ENCODE results near the gene CREB5. TPM values are rescaled to one million over a fixed set of nuclear protein-coding genes. Genes with fewer than 3 reads are reported as not detected.

CREB5 gene
- polyA plus RNA-seq, 1 donor from 2014 or later, result 3.7 TPM

DNA sequence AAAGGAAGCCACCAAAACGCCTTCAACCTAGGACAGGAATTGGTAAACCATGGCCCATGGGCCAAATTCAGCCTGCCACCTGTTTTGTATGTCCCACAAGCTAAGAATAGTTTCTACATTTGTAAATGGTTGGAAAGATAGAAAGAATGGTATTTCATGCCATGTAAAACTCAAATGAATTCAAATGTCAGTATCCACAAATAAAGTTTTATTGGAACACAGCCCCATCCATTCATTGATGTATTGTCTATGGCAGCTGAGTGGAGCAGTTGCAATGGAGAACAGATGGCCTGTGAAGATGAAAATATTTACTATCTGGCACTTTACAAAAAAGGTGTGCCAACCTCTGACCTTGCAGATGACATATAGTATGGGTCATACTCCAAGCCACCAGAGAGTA lies 236.9 kb downstream of the CREB5 start:
- Histone ChIP-seq H3K4me3 (ENCODE audit: low read length) (no peak overlapping the region), H3K4me2 (ENCODE audit: low read length) (no peak overlapping the region), H3K9ac (ENCODE audit: low read length) (no peak overlapping the region), H3K9me3 (ENCODE audit: low read length) (no peaks in the 10 kb centered on the region), H3K27ac (ENCODE audit: low read length) (no peak overlapping the region), H3F3A (ENCODE audit: insufficient read depth, low read length, poor library complexity, severe bottlenecking) (no peaks in the 10 kb centered on the region), H3K36me3 (ENCODE audit: insufficient read depth, low read length) (no peaks in the 10 kb centered on the region), H3K9me2 (ENCODE audit: insufficient read depth, low read length) (no peaks in the 10 kb centered on the region), H4K20me1 (ENCODE audit: insufficient read depth) (no peaks in the 10 kb centered on the region), H3K79me2 (replicated peaks; ENCODE audit: insufficient read depth, low read length) (no peaks in the 10 kb centered on the region), H2AFZ (ENCODE audit: low read depth, low read length) (no peak overlapping the region), H3K27me3 (ENCODE audit: insufficient read depth, low read depth, low read length) (no peaks in the 10 kb centered on the region)
- TF ChIP-seq, protein P1, sequence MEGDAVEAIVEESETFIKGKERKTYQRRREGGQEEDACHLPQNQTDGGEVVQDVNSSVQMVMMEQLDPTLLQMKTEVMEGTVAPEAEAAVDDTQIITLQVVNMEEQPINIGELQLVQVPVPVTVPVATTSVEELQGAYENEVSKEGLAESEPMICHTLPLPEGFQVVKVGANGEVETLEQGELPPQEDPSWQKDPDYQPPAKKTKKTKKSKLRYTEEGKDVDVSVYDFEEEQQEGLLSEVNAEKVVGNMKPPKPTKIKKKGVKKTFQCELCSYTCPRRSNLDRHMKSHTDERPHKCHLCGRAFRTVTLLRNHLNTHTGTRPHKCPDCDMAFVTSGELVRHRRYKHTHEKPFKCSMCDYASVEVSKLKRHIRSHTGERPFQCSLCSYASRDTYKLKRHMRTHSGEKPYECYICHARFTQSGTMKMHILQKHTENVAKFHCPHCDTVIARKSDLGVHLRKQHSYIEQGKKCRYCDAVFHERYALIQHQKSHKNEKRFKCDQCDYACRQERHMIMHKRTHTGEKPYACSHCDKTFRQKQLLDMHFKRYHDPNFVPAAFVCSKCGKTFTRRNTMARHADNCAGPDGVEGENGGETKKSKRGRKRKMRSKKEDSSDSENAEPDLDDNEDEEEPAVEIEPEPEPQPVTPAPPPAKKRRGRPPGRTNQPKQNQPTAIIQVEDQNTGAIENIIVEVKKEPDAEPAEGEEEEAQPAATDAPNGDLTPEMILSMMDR (IDR thresholded peaks at IDR 0.05; ENCODE audit: poor library complexity, severe bottlenecking), result no peak
- TF ChIP-seq, protein P2, sequence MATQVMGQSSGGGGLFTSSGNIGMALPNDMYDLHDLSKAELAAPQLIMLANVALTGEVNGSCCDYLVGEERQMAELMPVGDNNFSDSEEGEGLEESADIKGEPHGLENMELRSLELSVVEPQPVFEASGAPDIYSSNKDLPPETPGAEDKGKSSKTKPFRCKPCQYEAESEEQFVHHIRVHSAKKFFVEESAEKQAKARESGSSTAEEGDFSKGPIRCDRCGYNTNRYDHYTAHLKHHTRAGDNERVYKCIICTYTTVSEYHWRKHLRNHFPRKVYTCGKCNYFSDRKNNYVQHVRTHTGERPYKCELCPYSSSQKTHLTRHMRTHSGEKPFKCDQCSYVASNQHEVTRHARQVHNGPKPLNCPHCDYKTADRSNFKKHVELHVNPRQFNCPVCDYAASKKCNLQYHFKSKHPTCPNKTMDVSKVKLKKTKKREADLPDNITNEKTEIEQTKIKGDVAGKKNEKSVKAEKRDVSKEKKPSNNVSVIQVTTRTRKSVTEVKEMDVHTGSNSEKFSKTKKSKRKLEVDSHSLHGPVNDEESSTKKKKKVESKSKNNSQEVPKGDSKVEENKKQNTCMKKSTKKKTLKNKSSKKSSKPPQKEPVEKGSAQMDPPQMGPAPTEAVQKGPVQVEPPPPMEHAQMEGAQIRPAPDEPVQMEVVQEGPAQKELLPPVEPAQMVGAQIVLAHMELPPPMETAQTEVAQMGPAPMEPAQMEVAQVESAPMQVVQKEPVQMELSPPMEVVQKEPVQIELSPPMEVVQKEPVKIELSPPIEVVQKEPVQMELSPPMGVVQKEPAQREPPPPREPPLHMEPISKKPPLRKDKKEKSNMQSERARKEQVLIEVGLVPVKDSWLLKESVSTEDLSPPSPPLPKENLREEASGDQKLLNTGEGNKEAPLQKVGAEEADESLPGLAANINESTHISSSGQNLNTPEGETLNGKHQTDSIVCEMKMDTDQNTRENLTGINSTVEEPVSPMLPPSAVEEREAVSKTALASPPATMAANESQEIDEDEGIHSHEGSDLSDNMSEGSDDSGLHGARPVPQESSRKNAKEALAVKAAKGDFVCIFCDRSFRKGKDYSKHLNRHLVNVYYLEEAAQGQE (IDR thresholded peaks at IDR 0.05; ENCODE audit: borderline replicate concordance), result no peak
- no peak for TF ChIP-seq EZH2 (IDR thresholded peaks at IDR 0.05; ENCODE audit: borderline replicate concordance, insufficient read depth, low read length, poor library complexity, severe bottlenecking)
- TF ChIP-seq SMC3 (conservative IDR thresholded peaks at IDR 0.05; ENCODE audit: poor library complexity), result no peak
- no peak for TF ChIP-seq POLR2AphosphoS5 (IDR thresholded peaks at IDR 0.05)
- TF ChIP-seq MXI1 (conservative IDR thresholded peaks at IDR 0.05; ENCODE audit: poor library complexity, severe bottlenecking), result no peak
- TF ChIP-seq EP300 (conservative IDR thresholded peaks at IDR 0.05; ENCODE audit: poor library complexity, severe bottlenecking), result no peak
- TF ChIP-seq RAD21 (conservative IDR thresholded peaks at IDR 0.05), result no peak
- no peak for TF ChIP-seq TAF1 (IDR thresholded peaks at IDR 0.05; ENCODE audit: low read depth)

DNA sequence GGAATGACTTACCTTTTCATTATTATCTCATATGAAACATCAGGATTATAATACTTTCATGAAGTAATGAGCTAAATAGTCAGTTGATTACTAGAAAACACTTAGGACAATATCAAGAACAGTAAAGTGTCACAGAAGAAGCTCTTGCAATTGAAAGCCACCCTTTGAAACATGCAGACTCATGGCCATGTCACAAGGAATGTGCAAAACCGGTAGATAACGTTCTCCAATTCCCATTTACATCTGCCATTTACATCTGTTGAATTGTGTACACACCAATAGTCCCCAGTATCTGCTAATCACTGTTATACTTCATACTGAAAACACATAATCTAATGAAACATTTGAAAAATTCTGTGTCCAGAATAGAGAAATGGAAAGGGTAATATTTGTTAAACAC lies 237.5 kb downstream of the CREB5 start:
- no peaks in the 10 kb centered on the region for H3K9me2 ChIP-seq (ENCODE audit: insufficient read depth, low read length)
- no peak overlapping the region for H3K4me2 ChIP-seq (ENCODE audit: low read length)
- no peak overlapping the region for H3K9ac ChIP-seq (ENCODE audit: low read length)
- no peak overlapping the region for H3K4me3 ChIP-seq (ENCODE audit: low read length)
- no peak overlapping the region for H2AFZ ChIP-seq (ENCODE audit: low read depth, low read length)
- no peak for TF ChIP-seq POLR2AphosphoS5 (IDR thresholded peaks at IDR 0.05)
- TF ChIP-seq, protein P2 (IDR thresholded peaks at IDR 0.05; ENCODE audit: borderline replicate concordance), result no peak
- no peak for TF ChIP-seq SMC3 (conservative IDR thresholded peaks at IDR 0.05; ENCODE audit: poor library complexity)
- TF ChIP-seq EP300 (conservative IDR thresholded peaks at IDR 0.05; ENCODE audit: poor library complexity, severe bottlenecking), result no peak
- TF ChIP-seq RAD21 (conservative IDR thresholded peaks at IDR 0.05), result no peak
- no peak for TF ChIP-seq MXI1 (conservative IDR thresholded peaks at IDR 0.05; ENCODE audit: poor library complexity, severe bottlenecking)
- TF ChIP-seq, protein P1 (IDR thresholded peaks at IDR 0.05; ENCODE audit: poor library complexity, severe bottlenecking), result no peak
- no peak for TF ChIP-seq EZH2 (IDR thresholded peaks at IDR 0.05; ENCODE audit: borderline replicate concordance, insufficient read depth, low read length, poor library complexity, severe bottlenecking)
- TF ChIP-seq TAF1 (IDR thresholded peaks at IDR 0.05; ENCODE audit: low read depth), result no peak
- H4K20me1 ChIP-seq (ENCODE audit: insufficient read depth), result no peaks in the 10 kb centered on the region
- no peaks in the 10 kb centered on the region for H3K36me3 ChIP-seq (ENCODE audit: insufficient read depth, low read length)
- no peaks in the 10 kb centered on the region for H3K27me3 ChIP-seq (ENCODE audit: insufficient read depth, low read depth, low read length)
- no peaks in the 10 kb centered on the region for H3F3A ChIP-seq (ENCODE audit: insufficient read depth, low read length, poor library complexity, severe bottlenecking)
- H3K9me3 ChIP-seq (ENCODE audit: low read length), result no peaks in the 10 kb centered on the region
- no peak overlapping the region for H3K27ac ChIP-seq (ENCODE audit: low read length)
- no peaks in the 10 kb centered on the region for H3K79me2 ChIP-seq (replicated peaks; ENCODE audit: insufficient read depth, low read length)
